SK-N-SH treated with all-trans-retinoic acid at 6 μM for 48 hours (cell line): ENCODE measurements around the gene FRMD3.

ENCODE experiments used
- CSDC2 ChIP-seq: fragments of 250-450 bp; sonication (Bioruptor Pico); IDR thresholded peaks from 2 replicates; pipeline ENCODE4 v1.5.0; 2020; ENCODE audit warnings: mild to moderate bottlenecking, moderate library complexity
- ESRRG ChIP-seq: fragments of 250-450 bp; sonication (Bioruptor Pico); IDR thresholded peaks from 2 replicates; pipeline ENCODE4 v1.6.1; 2021; ENCODE audit warnings: mild to moderate bottlenecking
- GLIS3 ChIP-seq: fragments of 250-450 bp; sonication (Bioruptor Pico); IDR thresholded peaks from 2 replicates; pipeline ENCODE4 v1.5.0; 2020; ENCODE audit warnings: mild to moderate bottlenecking, moderate library complexity
- PPARA ChIP-seq: fragments of 250-450 bp; sonication (Bioruptor Pico); IDR thresholded peaks from 2 replicates; pipeline ENCODE4 v1.5.0; 2020; ENCODE audit warnings: mild to moderate bottlenecking, borderline replicate concordance
- RARB ChIP-seq: fragments of 250-450 bp; sonication (Bioruptor Pico); IDR thresholded peaks from 2 replicates; pipeline ENCODE4 v1.8.0; 2021; ENCODE audit warnings: mild to moderate bottlenecking, moderate library complexity
- SNAI2 ChIP-seq: fragments of 250-450 bp; sonication (Bioruptor Pico); IDR thresholded peaks from 2 replicates; pipeline ENCODE4 v1.5.0; 2020; ENCODE audit warnings: mild to moderate bottlenecking, moderate library complexity
- TCF4 ChIP-seq: fragments of 250-450 bp; sonication (Bioruptor Pico); IDR thresholded peaks from 2 replicates; pipeline ENCODE4 v1.8.0; 2021; ENCODE audit warnings: mild to moderate bottlenecking, moderate library complexity, borderline replicate concordance
- ZFP30 ChIP-seq: fragments of 450-650 bp; formaldehyde crosslinking; IDR thresholded peaks from 2 replicates; pipeline ENCODE4 v1.5.0; 2022; ENCODE audit warnings: mild to moderate bottlenecking, moderate library complexity
- TF ChIP-seq, protein P1 (sequence below): fragments of 250-450 bp; sonication (Bioruptor Pico); IDR thresholded peaks from 2 replicates; pipeline ENCODE4 v1.8.0; 2020; ENCODE audit warnings: mild to moderate bottlenecking, moderate library complexity, borderline replicate concordance

GRCh38 chr9:83238871-83239640 is 299.1 kb downstream of the FRMD3 start:
- TF ChIP-seq, protein P1, sequence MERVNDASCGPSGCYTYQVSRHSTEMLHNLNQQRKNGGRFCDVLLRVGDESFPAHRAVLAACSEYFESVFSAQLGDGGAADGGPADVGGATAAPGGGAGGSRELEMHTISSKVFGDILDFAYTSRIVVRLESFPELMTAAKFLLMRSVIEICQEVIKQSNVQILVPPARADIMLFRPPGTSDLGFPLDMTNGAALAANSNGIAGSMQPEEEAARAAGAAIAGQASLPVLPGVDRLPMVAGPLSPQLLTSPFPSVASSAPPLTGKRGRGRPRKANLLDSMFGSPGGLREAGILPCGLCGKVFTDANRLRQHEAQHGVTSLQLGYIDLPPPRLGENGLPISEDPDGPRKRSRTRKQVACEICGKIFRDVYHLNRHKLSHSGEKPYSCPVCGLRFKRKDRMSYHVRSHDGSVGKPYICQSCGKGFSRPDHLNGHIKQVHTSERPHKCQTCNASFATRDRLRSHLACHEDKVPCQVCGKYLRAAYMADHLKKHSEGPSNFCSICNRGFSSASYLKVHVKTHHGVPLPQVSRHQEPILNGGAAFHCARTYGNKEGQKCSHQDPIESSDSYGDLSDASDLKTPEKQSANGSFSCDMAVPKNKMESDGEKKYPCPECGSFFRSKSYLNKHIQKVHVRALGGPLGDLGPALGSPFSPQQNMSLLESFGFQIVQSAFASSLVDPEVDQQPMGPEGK (CRISPR knock-in tag) = no peak
- TF ChIP-seq PPARA (no peak), TCF4 (no peak), ZFP30 (no peak), SNAI2 (CRISPR knock-in tag) (no peak), GLIS3 (no peak), RARB (CRISPR knock-in tag) (no peak), CSDC2 (CRISPR knock-in tag) (no peak), ESRRG (CRISPR knock-in tag) (no peak)
